ENCODE results near the gene MAN1C1. TPM values are rescaled to one million over a fixed set of nuclear protein-coding genes. Genes with fewer than 3 reads are reported as not detected.

The MAN1C1 gene
- total RNA-seq, 1 experiment from 2014 or later, result 0.63 TPM

DNA sequence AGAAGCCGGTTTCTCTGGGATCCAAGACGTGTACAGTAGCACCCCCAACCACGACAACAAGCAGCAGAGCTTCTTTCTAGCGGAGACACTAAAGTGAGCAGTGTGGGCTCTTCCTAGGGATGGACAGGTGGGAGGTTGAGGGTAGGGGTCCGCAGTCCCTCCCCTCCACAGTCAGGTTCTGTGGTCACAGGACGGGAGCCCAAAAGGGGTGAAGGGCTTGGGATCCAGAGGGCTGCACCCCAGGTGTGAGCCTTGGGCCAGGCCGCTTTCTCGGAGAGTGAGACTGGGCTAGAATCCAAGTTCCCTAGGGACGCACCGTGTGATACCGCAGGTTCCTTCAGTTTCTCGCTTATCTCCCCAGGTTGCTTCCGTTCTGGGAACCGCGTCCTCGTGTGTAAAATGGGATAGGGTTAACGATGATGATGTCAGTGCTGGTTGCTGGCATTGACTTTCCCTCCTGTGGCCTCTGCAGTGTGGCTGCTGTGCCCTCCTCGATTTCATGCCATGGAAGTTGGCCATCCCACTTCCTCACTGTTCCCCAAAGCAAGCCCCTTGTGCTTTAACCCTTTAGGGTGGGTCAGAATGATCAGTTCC lies 166.1 kb downstream of the MAN1C1 start:
- peak; percentile 39 for DNase-seq (ENCODE audit: low read depth)

DNA sequence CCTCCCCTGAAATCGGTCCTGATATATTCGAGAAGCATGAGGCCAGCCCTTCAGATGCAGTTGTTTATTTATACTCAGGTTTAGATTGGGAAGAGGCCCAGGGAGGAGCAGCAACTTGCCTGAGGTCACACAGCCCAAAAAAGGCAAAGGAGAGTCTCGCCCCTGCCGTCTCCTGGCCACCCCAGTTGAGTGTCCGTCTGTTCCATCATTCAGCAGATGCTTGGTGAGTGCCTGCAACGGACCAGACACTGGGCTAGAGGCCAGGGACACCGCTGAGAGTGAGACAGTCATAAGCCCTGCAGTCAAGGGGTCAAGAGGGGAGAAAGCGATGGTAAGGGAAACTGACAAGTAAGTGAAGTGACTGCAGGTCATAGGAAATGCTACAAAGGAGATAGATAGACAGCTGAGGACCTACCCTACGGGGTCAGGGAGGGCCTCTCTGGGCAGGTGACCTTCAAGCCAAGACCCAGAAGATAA lies 168.0 kb downstream of the MAN1C1 start:
- no peak for DNase-seq (ENCODE audit: low read depth)

DNA sequence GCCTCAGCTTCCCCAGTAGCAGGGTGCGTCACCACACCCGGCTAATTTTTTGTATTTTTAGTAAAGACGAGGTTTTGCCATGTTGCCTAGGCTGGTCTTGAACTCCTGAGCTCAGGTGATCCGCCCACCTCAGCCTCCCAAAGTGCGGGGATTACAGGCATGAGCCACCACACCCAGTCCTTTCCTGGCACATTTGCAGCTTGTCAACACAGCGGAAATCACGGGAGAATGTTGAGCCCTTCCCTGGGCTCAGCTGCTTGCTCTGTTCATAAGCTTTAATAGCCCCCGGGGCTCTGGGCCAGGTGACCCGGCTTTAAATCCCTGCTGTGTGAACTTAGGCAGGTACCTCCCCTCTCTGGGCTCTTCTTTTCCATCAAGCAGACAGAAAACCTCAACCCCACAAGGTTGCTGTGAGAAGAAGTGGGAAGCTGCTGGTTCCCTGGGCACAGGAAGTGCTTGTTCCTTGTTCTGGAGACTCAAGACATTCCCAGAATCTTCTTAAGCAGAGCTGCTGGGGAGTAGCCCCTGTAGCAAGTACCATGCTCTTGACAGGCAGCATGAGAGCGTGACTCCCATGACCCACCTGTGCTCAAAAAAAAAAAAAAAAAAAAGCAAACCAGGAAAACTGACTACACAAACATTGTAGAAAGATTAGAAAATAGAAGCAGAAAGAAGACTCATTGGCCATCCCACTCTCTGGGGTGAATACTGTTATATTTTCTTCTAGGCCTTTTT lies 168.9 kb downstream of the MAN1C1 start:
- no peak for DNase-seq (ENCODE audit: low read depth)

DNA sequence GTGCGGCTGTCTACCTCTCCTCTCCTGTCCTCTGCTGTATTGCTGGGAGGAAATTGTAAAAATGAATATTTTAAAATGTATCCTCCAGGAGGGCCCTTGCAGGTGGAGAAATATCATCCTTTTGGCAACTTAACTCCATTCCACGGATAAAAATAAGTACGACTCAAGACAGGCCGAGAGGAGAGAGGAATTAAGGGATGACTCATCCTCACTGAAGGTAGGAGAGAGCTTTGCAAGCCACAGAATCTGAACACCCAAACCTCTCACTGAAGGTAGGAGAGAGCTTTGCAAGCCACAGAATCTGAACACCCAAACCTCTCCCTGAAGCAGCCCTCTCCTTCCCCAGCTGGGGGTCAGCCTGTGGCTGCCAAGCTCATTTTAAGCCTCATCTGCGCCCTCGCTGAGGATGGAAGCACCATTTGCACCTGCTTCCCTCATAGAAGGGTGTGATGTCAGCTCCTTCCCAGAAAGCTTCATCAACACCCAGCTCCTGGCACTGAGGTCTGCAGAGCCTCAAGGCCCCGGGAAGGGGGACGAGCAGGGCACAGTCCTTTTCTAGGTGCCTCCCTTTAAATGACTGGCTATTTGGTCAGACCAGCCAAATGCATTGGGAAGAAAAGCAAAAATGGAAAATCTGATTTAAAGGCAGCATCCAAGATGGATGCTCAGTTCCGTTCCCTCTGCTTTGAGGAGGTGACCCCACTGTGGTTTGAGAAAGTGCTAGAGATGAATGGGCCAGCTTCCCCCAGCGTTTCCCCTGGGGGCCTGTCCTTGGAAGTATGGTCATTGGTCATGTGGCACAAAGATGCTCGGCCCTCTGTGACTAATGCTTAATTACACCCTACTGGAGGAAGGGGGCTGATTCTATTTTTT lies 170.5 kb downstream of the MAN1C1 start:
- peak; percentile 48 for DNase-seq (ENCODE audit: low read depth)

DNA sequence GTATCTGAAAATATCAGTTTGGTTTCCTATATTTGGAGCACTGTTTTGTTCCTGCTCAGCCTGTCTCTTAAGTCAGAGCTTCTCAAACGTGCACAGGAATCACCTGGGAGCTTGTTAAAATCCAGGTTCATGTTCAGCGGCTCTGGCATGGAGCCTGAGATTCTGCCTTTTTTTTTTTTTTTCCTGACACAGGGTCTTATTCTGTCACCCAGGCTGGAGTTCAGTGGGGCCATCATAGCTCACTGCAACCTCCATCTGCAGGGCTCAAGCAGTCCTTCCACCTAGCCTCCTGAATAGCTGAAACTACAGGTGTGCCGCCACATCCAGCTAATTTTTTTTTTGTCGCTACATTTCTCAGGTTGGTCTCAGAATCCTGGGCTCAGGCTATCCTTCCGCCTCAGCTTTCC lies 171.2 kb downstream of the MAN1C1 start:
- no peak for DNase-seq (ENCODE audit: low read depth)

DNA sequence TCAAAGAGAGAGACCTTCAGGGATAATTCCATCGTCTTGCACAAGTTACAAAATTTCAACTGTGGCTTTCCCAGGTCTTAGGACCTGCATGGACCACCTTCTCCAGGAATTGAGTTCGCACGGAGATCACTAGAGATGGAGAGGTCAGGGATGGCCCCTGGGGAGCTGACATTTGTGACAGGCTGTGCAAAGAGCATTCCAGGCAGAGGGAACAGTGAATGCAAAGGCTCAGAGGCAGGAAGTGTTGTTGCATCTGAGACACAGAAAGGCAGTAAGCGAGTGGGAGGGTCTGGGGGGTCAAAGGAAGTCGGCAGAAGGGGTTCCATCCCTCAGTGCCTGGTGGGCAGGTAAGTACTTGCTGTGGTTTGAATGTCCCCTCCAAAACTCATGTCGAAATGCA lies 173.9 kb downstream of the MAN1C1 start:
- DNase-seq (ENCODE audit: low read depth), result no peak

DNA sequence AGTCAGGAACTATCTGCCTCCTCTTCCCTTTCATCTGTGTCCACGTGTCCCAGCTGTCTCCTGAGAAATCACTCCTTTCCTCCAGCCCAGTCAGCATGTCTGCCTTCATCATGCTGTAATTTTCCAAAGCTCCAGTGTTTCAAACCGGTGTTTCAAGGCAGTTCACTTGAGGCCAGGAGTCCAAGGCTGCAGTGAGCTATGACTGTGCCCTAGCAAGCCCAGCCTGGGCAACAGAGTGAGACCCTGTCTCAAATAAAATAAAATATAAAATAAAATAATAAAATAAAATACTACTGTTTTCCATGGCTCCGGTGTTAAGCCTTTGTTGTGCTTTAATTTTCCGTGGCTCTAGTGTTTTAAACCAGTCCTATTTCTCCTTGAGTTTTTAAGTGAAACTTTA lies 175.5 kb downstream of the MAN1C1 start:
- DNase-seq (ENCODE audit: low read depth), result no peak

DNA sequence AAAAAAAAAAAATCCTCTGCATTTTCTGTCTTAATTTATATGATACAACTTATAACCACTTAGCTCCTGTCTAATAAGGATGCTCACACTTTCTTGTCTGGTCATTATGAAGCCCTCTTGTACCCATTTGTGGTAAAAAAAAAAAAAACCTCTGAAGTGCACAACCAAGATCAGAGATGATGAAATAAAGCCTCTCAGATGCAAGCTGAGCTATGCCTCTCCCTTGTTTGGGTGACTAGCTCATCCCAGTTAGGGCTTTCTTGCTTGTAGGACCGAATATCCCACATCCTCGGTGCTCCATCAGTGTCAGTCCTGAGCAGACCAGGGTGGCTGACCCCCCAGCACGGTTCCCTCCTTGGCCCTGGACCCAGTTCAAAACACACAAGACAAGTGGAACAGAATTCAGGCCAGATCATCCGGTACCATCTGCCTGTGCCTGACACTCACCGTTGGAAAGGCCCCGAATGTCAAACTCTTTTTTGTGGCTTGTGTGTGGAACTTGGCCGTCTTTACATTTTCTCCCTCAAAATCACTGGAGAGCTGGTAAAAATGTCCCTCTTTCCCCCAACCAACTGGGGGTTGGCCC lies 177.1 kb downstream of the MAN1C1 start:
- DNase-seq (ENCODE audit: low read depth), result no peak

DNA sequence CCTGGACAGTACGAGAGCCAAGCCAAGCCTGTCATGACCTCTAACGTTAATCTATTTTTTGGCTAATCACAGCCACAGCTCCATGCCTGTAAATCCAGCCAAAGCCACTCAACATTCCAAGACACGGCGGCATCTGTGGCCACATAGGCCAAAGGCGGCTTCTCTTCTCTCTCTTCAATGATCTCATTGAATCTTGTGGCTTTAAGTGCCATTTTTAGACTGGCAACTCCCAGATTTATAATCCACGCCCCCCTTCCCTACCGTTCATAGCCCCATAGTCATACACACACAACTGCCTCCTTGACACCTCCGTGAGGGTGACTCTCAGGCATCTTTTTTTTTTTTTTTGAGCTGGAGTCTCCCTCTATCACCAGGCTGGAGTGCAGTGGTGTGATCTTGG lies 177.7 kb downstream of the MAN1C1 start:
- no peak for DNase-seq (ENCODE audit: low read depth)

DNA sequence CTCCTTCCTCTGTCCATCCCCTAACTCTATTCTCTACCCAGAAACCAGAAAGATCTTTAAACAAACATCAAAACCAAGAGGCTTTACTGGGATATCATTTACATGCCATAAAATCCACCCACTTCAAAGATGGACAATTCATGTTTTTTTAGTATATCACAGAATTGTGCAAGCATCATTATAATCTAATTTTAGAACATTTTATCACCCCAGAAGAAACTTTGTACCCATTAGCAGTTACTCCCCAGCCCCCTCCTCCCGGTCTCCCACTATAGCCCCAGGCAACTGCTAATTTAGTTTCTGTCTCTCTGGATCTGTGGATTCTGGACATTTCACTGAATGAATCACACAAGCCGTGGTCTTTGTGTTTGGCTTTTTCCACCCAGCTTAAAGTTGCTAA lies 178.6 kb downstream of the MAN1C1 start:
- no peak for DNase-seq (ENCODE audit: low read depth)

DNA sequence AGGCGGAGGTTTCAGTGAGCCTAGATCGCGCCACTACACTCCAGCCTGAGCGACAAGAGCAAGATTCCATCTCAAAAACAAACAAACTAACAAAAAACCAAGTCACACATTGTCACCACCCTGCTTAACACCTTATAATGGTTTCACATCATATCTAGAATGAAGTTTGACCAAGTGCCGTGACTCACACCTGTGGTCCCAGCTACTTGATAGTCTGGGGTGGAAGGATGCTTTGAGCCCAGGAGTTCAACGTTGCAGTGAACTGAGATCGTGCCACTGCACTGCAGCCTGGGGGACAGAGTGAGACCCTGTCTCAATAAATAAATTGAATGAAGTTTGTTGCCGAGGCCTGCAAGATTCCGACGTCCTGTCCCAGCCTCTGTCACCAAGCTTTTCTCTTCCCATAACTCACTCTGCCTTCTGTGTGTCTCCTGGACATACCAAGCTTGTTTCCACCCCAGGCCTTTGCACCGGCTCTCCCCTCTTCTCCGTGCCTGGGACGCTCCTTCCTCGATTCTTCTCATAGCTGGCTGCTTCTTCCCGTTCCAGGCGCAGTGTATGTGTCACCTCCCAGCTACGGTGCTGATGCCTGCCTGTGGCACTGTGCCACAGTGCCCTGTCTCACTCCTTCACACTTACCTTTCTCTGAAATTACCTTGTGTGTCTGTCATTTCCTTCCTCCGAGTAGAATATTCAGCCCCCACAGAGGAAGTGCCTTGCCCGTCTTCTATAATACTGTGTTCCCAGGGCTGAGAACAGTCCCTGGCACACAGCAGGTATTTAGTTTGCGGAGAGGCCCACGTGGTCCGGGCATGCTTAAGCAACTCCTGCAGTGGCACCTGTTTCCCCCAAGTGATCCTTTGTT lies 179.6 kb downstream of the MAN1C1 start:
- no peak for DNase-seq (ENCODE audit: low read depth)

DNA sequence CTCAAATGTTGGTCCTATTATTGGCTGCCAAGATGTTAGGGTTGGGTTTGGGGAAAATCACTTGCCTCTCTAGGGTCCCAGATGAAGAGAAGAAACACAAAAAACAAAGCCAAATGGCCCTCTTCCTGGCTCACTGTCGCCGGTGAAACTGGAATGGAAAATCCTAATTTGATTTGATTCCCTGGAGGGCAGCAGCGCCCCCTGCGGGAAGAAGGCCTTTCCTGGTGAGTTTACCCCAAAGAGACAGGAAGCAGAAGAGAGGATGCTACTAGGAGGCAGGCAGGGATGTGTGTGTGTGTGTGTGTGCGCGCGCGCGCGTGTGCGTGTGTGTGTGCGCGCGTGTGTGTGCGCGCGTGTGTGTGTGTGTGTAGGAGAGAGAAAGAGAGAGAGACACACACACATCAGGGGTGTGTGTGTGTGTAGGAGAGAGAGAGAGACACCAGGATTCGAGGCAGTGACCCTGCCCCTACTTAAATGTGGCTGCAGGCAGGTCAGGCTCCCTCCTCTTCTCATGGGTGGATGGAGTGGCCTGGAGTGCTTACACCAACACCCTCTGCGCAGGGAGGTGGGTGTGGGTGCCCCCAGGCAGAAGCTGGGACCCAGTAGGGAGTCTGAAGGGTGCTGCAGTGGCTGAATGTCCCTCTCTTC lies 180.3 kb downstream of the MAN1C1 start:
- DNase-seq (ENCODE audit: low read depth), result peak; percentile 77

DNA sequence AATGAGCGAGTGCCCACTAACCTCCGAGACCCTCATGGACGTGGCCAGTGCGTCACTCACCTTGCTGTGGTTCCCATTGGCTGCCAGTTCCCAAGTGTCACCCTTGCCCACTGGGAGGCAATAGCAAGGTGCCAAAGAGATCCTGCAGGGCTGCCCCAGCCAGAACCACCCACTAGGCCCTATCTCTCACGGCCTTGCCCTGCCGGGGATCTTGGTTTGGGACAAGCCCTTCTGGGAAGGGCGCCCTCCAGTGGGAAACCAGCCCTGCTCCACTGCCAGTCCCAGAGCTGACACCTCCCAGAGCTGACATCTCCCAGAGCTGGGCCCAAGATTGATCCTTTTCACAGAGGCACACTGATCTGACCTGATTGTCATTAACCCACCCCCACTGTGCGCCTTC lies 181.3 kb downstream of the MAN1C1 start:
- DNase-seq (ENCODE audit: low read depth), result peak; percentile 54

DNA sequence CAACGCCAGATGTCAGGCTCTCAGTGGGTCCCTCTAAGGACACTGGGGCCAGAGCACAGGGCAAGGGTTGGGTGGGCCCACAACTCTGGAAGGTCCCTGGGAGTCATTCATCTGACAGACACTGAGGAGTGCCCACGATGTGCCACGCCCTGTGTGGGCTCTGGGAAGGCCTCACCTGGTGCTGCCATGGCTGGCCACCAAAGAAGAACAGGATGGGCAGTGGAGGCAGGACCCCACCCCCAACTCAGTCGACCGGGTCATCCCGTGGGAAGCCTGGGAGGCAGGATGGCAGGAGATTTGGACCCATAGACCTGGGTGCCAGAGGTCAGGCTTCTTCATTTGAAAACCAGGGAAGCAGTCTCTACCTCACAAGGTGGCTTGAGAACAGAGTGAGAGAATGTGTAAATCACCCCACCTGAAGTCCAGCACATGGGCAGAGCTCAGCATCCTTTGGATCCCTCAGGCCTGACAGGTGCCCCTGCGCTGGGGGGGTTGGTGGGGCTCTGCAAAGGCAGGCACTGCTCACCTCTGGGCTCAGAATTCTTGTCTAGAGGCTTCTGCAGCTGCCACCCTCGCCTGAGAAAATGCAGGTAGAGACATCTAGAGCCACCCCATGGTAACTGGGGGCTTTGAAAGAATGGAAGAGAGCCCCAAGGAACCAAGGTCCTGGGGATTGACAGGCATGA lies 182.2 kb downstream of the MAN1C1 start:
- DNase-seq (ENCODE audit: low read depth), result no peak

DNA sequence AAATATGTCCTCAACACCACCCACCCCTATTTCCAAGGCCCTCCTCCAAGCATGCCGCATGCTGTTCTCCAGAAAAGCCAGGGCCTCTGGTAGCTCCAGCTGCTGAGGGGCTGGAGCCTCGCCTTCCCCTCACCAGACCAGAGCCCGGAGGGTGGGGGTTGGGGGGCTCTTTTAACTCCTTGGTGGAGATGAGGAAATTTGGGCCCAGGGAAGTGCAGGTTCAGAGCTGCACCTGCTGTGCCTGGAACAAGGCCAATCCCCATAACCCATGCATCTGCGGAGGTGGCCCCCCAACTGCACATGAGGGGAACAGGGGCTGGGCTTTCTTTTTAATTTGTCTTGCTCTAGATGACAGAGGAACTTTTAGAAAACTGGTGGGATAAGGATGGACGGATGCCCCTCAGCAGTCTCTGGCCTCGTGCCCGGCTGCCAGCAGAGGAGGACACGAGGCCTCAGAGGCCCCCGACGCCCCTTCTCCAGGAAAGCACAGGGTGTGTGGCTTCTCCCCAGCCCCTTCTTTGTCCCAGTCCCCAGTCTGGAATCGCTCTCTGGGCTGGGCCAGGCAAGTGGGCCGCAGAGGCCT lies 182.9 kb downstream of the MAN1C1 start:
- no peak for DNase-seq (ENCODE audit: low read depth)

DNA sequence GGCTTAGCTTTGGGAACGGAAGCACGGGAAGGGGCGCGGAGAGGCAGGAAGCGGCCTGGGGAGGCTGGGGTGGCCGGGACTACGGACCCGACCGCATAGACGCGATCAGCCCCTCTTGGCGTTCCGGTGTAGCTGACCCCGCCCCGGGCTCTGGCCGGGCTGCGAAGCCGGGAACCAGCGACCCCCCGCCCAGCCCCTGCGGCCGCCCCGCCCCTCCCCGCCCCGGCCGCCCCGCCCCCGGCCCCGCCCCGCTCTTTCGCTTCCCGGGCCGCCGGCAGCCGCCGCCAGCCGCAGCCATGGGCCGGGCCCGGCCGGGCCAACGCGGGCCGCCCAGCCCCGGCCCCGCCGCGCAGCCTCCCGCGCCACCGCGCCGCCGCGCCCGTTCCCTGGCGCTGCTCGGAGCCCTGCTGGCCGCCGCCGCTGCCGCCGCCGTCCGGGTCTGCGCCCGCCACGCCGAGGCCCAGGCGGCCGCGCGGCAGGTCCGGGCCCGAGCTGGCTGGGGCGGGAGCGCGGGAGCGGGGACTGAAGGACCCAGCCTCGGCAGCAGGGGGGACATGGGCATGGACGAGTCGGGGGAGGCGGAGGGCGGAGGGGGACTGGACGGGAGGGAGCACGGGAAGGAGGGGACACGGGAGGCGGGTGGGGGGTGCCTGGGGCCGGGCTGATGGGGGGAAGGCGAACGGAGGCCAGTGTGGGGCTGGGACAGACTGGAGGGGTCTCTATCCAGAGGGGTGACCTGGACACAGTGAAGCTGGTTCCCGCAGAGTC lies 183.5 kb downstream of the MAN1C1 start, which contains the start of gene SELENON:
Gene SELENON (plus strand): TSS at position 259 of the 768 bp plus-strand sequence. CDS start 38 bp downstream, at position 297.
- peak; percentile 69 for DNase-seq (ENCODE audit: low read depth)

DNA sequence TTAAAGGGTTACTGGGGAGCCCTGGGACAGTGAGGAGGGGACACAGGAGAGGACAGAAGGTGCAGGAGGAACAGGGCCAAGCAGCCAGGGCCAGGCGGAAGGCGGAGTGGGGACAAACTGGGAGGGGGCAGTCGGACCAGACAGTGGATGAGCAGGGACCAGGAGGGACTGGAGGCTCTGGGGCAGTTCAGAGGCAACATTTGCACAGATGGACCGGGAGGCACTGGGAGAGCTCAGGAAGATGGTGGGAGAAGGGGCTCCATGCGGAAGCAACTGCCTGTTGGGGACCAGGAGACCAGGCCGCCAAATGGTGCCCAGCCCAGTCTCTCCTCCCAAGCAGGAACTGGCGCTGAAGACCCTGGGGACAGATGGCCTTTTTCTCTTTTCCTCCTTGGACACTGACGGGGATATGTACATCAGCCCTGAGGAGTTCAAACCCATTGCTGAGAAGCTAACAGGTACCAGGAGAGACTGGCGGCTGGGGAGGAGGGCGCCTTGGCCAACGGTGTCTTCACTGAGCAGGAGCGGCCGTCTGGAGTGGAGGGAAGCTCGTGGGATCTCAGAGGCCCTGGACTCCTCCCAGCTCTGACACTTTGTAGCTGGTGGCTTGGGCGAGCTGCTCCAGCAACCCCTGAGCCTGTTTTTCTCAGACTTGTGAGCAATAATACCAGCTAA lies 184.2 kb downstream of the MAN1C1 start:
- DNase-seq (ENCODE audit: low read depth), result no peak

DNA sequence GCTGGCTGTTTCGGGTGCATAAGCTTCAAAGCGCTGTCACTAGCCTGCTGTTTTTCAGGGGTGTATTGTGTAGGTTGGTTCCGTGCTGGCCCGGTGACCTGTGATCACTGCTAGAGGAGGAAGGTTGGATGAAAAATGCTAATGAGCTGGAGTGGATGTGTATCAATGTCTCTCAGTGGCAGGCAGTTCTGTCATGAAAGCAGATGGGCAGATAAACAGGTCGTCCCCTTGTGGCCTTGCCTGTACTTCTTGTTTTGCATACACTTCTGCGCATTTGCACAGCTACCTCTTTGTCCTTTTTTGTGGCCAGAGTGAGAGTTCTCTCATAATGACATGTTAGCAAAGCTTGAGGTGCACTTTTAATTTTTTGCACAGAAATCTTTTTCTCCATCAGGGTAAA lies 186.3 kb downstream of the MAN1C1 start:
- DNase-seq (ENCODE audit: low read depth), result no peak
